Measurements from ENCODE around the gene MPDU1.

DNA sequence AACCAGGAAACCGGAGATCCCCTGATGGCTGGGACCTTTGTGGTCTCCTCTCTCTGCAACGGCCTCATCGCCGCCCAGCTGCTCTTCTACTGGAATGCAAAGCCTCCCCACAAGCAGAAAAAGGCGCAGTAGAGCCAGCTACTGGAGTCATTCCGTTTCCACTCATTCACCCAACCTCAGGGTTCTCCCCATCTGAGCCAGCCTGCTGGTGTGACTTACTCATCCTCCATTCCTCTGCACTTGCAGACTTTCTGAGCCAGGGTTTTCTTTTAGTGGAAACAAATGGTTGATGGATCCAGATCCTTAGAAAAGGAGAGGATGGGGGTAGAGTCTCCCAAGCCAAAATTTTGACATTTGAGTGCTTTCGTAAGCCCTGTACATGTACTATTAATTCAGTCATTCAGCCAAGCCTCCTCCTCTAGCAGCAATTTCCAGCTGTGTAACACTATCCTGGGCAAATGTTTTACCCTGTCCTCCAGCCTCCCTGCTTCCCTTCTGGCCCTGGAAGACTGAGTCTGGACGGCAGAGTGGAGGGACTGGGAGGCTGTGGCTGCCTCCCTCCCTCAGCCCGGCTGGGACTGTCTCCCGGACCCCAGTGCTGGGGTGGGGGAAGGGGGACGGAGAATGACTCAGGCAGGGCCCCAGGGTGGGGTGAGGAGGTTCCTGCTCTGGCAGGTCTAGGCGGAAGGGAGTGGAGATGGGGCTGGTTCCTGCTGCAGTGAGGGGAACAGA, 3.9 kb downstream of the MPDU1 start:
- TF ChIP-seq, protein P1, sequence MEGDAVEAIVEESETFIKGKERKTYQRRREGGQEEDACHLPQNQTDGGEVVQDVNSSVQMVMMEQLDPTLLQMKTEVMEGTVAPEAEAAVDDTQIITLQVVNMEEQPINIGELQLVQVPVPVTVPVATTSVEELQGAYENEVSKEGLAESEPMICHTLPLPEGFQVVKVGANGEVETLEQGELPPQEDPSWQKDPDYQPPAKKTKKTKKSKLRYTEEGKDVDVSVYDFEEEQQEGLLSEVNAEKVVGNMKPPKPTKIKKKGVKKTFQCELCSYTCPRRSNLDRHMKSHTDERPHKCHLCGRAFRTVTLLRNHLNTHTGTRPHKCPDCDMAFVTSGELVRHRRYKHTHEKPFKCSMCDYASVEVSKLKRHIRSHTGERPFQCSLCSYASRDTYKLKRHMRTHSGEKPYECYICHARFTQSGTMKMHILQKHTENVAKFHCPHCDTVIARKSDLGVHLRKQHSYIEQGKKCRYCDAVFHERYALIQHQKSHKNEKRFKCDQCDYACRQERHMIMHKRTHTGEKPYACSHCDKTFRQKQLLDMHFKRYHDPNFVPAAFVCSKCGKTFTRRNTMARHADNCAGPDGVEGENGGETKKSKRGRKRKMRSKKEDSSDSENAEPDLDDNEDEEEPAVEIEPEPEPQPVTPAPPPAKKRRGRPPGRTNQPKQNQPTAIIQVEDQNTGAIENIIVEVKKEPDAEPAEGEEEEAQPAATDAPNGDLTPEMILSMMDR (IDR thresholded peaks at IDR 0.05) = no peak
- no peak for TF ChIP-seq POLR2A (IDR thresholded peaks at IDR 0.05)
- TF ChIP-seq EP300 (IDR thresholded peaks at IDR 0.05) = no peak
